Measurements from ENCODE around the gene FAXDC2. TPM values are rescaled to one million over a fixed set of nuclear protein-coding genes. Genes with fewer than 3 reads are reported as not detected.
"Not testable (repeated sequence)": the region's sequence is repeated elsewhere in the genome, so short reads cannot be mapped to it uniquely, and the experiment has no call there.

Gene FAXDC2
- polyA plus RNA-seq, 3 donors = 31.6 to 39.3 (median 38.3) TPM

DNA sequence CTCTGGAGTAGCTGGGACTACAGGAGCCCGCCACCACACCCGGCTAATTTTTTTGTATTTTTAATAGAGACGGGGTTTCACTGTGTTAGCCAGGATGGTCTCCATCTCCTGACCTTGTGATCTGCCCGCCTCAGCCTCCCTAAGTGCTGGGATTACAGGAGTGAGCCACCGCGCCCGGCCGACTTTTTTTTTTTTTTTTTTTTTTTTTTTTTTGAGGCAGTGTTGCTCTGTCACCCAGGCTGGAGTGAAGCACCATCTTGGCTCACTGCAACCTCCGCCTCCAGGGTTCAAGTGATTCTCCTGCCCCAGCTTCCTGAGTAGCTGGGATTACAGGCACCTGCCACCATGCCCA is 14.7 kb downstream of the FAXDC2 start:
- not testable (repeated sequence) for DNase-seq

DNA sequence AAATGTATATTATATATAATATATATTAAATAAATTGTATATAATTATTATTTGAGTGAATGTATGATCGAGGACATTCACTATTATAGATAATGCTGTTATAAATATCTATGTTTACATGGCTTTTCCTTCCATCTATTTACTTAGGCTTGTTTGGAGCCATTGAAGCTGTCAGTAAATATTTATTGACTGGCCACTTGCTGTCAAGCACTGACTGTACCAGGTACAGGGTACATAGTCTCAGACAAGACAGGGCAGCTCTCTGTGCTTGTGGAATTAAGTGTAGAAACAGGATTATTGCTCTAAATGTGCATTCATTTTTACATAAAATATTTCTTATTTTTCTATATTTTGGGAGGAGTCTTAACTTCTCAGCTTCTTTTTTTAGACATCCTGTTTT is 16.4 kb downstream of the FAXDC2 start:
- DNase-seq = no peak

DNA sequence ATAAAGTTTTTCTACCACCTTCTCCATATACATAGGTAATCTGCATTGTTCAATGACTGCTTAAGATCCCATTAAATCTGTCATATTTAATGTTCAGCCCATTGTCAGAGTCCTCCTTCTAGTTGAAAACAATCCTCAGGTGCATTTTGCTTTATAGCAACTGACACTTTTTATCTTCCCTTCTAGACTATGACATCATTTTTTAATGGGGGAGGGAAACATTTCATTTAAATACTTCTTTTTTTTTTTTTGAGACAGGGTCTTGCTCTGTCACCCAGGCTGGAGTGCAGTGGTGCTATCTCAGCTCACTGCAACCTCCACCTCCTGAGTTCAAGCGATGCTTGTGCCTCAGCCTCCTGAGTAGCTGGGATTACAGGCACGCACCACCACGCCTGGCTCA is 17.6 kb downstream of the FAXDC2 start:
- DNase-seq = not testable (repeated sequence)

- DNase-seq = no peak
Measured at GRCh38 chr5:154831451-154831850, 19.0 kb downstream of the FAXDC2 start.

GRCh38 chr5:154830596-154830995 is 19.8 kb downstream of the FAXDC2 start:
- no peak for DNase-seq

DNA sequence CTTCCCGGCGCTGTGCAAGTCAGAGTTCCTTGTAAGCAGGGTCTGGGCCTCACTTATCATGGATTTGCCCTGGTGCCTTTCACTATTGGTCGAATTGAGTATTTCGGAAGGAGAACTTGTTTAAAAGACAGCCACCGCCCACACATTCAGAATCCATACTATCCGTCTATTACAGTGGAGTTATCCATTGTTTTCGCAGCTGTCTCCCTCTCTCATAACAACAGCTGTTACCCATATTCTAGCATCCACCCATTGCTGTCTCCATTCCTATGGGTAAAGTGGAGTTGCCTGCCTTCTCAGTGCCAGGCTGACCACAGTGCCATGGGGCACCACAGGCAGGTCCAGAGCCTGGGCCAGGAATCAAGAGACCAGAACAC is 20.2 kb downstream of the FAXDC2 start:
- no peak for DNase-seq

GRCh38 chr5:154829589-154830218 is 20.7 kb downstream of the FAXDC2 start:
- DNase-seq = no peak

DNA sequence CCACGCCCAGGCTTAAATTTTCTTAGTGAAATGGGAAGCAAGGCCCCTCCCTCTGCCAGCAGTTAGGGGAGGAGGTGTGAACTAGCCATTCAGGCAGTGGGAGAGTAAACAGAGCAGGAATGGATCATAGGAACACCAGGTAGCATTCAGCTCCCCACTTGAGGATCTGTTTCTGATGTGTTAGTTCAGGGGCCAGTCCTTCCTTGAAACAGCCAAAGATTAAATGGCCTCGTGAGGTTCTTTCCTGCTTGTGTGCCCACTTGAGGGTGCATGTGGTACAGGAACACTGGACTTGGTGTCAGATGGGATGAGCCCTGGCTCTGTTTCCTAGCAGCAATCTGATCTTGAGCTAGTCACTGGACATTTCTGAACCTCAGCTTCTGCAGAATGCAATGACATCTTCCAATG is 21.2 kb downstream of the FAXDC2 start:
- no peak for DNase-seq

DNA sequence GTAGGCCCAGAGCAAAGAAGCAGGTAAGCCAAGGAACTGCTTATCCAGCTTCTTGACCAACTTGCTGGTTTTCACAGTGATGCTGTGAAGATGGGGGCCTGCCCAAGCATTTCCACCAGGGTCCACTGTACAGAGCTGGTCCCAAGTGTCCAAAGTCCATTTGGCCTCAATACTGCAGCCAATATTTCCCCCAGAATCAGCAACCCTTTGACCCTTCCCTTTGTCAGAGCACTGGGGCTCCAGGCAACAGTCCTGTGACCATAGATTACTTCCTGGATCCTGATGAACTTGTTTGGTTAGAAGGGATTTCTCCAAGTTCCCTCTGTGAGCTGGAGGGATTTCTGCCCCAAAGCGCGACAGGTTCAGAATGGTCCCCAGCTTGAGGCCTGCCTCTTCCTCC is 26.3 kb downstream of the FAXDC2 start:
- no peak for DNase-seq

DNA sequence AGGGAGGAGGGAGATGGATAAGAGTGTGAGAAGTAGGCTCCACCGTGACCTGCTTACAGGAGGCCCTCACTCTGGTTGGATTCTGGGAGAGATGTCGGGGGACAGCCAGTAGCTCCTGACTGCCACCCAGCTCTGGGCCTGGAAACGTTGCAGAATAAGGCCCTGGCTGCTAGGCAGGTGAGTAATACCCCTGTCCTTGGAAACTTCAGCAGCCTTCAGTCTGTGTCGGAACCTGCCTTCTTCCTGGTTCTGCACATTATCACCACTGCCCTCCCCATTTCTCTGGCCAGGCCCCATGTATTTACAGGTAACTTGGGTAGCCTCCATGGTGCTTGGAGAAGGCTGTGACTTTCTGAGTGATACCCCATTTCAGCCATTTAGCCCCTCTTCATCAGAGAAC is 26.8 kb downstream of the FAXDC2 start:
- no peak for DNase-seq

- not testable (repeated sequence) for DNase-seq
Measured at GRCh38 chr5:154822896-154823295, 27.5 kb downstream of the FAXDC2 start.

DNA sequence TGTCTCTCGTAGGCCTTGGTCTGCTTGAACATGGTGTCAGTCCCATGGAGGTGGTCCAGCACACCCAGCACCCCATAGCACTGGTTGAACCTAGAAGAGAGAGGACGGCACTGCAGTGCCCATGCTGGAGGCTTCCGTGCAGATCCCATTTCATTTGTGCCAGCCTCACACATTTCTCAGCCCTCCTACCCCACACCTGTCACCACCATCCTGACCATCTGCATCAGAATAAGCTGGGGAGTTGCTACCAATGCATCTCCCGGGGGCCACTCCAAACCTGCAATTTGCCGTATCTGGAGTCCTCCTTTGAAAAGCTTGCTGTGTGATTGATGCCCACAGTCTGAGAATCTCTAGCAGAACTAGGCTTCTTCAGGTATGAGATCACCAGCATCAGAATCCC is 30.0 kb downstream of the FAXDC2 start:
- DNase-seq = no peak

- DNase-seq = no peak
Measured at GRCh38 chr5:154819546-154819945, 30.9 kb downstream of the FAXDC2 start.

DNA sequence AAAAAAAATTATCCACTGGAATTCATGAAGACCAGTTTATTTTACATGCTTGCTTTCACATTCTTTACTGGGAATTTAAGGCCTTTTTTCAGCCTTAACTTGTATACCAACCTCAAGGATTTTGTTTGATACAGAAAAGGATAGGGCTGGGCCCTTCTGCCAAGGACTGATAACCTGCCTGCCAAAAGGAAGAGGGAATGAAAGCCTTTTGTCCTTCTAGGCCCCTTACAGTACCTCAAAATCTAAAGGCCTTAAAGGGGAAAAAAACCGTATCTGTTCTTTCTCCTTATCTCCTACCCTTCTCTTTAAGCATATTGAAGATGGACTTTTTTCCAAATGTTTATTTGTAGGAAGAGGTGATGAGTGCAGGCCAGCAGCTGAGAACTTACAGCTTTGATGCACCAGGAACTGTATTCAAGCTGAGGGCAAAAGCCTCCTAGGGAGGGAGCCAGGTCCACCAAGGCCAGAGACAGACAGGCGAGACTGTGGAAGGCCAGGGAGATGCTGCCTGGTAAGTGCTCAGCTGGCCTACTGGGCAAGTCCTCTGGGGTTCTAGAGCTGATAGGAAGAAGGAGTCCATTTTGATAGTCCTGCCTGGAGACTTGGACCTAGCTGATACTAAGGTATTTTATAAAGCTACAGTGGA is 31.8 kb downstream of the FAXDC2 start:
- no peak for DNase-seq

DNA sequence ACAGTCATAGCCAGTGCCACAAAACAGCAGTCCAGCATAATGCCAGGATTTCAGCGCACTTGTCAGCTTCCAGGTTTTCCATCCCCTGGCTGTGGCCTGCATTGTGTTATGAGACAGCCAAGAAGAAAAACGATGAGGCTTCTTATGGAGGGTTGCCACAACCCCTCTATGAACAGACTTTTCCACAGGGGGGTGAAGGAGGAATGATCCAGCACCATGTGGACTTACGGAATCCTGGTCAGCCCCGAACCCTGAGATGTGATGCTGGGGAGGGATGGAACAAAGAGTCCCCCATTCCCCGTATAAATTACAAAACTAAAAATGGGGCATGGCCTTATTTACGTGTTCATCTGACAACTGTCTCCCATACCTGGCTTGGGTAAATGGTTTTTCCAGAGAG is 32.6 kb downstream of the FAXDC2 start:
- DNase-seq = no peak

DNA sequence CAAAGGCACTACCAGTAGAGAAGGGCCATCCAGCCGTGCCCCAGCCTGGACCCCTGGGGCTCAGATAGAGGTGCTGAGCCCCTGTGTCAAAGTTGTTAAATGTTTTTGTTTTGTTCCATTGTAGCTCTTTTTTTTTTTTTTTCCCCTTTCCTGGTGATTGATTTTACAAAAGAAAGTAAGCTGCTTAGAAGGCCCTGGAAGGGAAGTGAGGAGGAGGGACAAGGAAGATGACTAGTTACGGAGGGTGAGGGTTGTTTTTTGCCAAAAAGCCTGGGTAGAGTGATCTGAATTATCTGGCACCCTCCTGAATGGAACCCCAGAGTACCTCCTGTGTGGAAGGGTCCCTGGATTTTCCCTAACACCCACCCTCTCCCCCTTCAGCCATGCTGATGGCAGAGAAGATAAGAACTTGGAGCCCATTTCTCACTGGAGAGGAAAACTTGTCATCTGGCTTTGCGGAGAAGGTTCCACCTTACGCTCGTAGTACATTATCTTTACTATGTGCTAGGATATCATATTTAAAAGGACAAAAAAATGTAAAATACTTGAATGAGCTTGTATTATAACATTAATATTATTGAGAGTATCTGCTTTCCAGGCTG is 33.4 kb downstream of the FAXDC2 start:
- DNase-seq = no peak

DNA sequence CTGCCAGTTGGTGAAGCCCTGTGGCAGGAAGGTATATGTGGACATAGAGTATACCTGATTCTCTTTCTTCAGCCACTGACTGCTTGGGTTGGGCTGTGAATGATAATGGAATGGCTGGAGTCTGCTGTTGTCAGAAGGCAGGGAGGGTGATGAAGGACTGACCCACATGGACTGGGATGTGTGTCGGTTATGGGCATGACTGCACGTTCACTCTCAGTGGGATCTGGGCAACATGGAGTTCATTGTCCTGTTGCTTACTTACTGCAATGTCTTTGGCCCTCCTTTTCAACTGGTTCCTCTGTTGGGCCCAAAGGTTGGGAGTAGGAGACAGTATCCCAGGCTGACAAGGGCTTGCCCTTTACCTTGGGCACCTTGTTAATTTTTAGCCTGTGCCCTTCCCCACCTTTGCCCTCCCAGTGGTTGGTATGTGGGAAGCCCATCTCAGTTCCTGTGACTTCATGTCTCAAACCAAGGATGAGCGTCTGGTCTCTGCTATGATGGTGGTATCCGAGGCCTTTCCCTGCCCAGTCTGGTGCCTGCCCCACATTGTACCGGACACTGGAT is 34.6 kb downstream of the FAXDC2 start:
- DNase-seq = no peak

DNA sequence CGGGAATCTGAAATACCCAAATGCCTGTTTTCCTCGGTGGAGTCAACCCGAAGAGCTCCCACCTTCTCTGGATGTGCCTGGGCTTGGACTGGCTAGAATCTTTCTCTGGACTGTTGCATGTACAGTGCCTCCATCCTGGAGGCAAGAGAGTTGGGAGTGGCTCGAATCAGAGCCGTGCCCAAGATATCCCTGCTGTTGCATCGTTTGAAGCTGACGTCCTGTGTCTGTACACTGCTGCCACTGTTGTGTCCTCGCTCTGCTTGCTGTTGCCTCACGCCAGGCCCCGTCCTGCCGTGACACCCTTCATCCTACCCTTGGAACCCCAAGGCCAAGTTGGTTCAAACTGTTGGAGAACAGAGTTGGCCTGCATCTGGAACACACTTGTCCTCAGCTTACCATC is 35.4 kb downstream of the FAXDC2 start:
- DNase-seq = no peak

DNA sequence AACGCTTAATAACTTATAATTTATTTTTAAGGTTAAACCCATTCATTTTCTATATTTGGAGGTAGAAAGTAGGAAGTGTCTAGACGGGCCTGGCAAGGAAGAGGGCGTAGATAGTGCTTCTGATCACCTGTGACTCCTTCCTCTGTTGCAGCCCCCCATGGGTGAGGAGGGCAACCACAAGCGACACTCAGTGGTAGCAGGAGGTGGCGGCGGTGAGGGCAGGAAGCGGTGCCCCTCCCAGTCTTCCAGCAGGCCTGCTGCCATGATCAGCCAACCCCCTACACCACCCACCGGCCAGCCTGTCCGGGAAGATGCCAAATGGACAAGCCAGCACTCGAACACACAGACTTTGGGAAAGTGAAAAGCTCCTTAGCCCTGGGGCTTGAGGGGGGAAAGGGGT is 36.7 kb downstream of the FAXDC2 start:
- no peak for DNase-seq

GRCh38 chr5:154813158-154813557 is 37.2 kb downstream of the FAXDC2 start:
- DNase-seq = no peak

GRCh38 chr5:154811653-154812465 is 38.5 kb downstream of the FAXDC2 start:
- peak; percentile 30 for DNase-seq

- DNase-seq = no peak
Measured at GRCh38 chr5:154811239-154811638, 39.2 kb downstream of the FAXDC2 start.

DNA sequence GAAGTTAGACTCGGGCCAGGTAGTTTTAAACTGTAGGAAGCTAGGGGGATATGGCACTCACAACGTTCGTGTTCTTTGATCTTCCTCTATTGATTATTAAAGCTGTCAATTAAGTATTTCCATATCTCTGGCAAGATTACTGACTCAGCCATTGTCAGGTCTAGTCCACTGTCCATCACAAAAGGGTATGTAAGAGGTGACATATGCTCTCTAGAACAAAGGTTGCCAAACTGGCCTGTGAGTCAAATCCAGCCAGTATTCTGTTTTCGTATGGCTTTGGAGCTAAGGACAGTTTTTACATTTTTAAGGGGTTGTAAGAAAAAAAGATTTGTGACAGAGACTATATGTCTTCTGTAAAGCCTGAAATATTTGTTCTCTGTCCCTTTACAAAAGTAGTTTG is 44.2 kb downstream of the FAXDC2 start:
- no peak for DNase-seq
